DOHH2 (cell line): ENCODE measurements around the gene SPEM2.

Experiments used
- CTCF ChIP-seq: fragments of 200-600 bp; sonication (generic); IDR thresholded peaks from one replicate; pipeline ENCODE4 v1.5.1; 2014; ENCODE audit warnings: antibody characterized with exemption, mild to moderate bottlenecking, low read depth, low read length; ENCODE audit not compliant: poor library complexity, severe bottlenecking
- EZH2phosphoT487 ChIP-seq: fragments of 200-600 bp; sonication (generic); IDR thresholded peaks from 2 replicates; pipeline ENCODE4 v1.6.1; 2017; ENCODE audit warnings: borderline replicate concordance, mild to moderate bottlenecking, antibody characterized with exemption, low read length, moderate library complexity, mixed read lengths

- TF ChIP-seq CTCF (no peak), EZH2phosphoT487 (no peak)
These were observed 21.8 kb upstream of the SPEM2 start for GRCh38 chr17:7403727-7403976.
